HG02623 (cell line): Measurements from ENCODE around the gene TNIK.
"Not testable (repeated sequence)": the region's sequence is repeated elsewhere in the genome, so short reads cannot be mapped to it uniquely, and the experiment has no call there.

Experiments used
- ATAC-seq: cut with Tn5 transposase; IDR thresholded peaks from one replicate; pipeline ENCODE4 v1.9.1; 2021; ENCODE audit warnings: moderate library complexity; ENCODE audit not compliant: unreplicated experiment

The TNIK gene

DNA sequence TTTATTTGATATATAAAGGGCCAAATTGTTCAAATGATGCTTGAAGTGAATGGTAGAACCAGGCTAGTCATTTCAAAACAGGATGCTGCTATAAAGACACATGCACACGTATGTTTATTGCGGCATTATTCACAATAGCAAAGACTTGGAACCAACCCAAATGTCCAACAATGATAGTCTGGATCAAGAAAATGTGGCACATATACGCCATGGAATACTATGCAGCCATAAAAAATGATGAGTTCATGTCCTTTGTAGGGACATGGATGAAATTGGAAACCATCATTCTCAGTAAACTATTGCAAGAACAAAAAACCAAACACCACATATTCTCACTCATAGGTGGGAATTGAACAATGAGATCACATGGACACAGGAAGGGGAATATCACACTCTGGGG, 172.4 kb downstream of the TNIK start:
- ATAC-seq: not testable (repeated sequence)

DNA sequence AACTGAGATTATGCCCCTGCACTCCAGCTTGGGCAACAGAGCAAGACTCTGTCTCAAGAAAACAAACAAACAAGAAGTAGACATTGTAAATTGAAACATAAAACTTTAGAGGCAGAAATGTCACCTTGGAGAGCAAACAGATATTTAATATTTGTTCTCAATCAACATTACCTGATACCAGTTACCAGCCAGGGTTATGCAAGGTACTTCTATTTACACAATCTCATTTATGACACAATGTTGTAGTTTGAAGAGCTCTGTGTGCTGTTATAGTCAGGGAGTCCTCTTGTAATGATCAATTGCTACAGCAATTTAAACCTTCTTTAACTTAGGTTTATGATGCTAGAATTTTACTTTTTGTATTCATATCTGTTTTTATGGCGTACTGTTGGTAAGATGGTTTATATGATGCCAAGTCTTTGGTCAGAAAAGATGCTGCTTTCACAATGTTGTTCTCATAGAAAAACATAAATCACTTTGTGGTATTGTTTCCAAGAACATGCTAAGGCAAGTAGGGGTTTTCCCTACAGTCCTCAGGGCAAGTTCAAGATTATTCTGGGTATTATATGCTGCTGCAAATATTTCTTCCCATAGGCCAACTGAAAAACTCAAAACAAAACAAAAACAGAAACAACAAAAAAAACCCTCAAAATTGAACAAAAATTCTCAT, 173.5 kb downstream of the TNIK start:
- ATAC-seq: peak; percentile 36

DNA sequence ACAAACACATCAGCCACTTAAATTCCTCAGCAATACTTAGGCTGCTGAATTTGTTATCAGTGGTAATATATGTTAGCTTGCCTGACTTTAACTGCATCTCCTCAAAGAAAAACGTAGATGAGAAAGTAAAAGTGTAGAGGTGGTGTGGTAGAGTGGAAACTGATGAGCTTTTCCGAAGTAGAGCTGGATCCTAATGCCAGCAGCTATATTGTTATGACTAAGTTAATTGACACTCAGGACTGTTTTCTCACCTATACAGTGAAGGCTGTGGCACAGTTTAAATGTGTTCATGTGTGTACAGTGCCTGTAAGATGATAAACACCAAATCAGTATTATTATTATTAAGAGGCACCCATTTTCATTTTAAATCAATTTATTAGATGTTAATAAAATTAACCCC, 174.9 kb downstream of the TNIK start:
- peak; percentile 31 for ATAC-seq

DNA sequence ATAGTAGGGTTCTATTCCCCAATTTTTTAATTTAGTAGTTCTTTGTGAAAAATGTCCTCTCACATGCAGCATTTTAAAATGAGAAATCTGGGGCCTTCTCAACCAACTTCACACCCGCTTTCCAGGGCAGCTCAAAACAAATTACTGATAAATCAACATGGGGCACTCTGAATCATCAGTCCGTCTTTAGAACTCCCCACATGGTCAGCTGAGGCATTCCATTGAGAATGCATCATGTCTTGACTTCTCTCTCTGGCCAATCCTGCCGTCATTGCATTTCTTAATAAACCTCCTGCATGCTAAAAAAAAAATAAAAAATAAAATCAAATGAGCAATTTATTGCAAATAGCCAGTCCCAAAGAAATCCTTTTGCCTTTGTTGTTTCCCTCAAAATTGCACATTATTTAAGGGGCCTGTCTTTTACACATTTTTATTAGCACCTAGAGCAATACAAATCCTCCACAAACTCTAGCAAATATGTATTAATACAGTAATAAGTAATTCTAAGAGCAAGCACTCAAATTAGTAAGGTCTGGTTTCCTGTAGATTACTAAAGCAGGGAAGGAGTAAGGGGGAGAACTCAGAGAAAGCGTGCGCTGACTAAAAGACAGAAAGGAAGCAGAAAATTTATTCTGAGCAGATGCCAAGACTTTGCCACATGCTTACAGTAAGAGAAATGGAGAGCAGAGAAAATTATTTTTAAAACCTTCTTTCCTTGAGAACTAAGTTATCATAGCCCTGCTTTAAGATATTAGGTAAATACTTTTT, 175.7 kb downstream of the TNIK start:
- peak; percentile 38 for ATAC-seq

DNA sequence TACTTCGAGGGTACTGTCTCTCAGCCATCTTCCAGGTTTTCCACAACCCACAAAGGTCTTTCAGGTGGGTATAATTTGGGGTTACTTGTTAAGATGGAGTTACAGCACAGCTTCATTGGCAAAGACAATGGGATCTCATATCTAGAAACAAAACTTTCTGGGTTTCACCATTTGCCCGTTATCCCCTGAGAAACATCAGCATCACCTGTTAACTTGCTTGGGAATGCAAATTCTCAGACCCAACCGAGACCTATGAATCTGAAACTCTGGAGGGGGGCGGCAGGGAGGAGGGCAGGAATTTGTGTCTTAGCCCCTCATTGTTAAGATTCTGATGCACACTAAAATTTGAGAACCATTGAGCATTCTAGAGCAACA, 176.4 kb downstream of the TNIK start:
- ATAC-seq: no peak

DNA sequence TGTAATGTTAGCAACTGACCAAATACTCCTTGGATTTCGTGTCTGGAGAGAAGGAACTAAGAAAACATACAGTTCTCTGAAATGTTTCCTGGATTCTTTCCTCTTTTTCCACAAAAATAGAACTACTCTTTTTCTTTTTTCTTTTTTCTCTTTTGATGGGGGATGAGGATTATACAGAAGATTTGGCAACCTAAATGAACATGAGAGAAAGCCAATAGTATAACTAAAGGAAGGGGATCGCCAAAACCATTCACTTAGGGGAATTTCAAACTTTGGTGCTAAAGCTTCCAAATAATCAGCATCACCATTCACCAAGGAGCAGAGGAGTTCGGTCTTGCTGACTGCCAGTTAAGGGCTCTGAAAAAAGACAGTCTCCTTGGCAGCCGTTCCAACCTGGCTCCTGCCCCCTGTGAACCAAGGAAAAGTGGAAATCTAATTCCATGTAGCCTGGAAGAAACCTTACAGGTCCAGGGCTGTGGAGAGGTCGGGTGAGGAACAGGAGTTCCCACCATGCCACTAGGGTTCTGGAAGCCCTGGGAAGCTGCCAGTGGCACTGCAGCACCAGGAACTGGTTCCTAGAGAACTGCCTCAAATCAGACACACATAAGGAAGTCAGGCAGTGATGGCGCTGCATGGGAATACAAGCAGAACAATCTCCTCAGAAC, 176.9 kb downstream of the TNIK start:
- no peak for ATAC-seq

DNA sequence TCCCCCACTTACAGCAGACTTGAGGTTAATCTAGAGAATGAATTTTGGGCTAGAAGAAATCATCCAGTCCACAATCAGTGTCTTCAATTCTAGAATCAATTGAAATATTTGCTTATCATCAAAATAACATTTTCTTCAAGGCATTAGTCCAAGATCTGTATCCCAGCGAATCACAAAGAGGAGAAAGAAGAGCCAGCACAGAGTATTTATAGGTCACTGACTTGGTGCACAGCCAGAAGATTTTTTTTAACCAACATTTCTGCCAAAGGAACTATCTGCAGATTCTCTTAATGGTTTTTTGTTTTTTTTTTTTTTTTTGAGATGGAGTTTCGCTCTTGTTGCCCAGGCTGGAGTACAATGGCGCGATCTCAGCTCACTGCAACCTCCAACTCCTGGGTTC, 178.2 kb downstream of the TNIK start:
- ATAC-seq: no peak

DNA sequence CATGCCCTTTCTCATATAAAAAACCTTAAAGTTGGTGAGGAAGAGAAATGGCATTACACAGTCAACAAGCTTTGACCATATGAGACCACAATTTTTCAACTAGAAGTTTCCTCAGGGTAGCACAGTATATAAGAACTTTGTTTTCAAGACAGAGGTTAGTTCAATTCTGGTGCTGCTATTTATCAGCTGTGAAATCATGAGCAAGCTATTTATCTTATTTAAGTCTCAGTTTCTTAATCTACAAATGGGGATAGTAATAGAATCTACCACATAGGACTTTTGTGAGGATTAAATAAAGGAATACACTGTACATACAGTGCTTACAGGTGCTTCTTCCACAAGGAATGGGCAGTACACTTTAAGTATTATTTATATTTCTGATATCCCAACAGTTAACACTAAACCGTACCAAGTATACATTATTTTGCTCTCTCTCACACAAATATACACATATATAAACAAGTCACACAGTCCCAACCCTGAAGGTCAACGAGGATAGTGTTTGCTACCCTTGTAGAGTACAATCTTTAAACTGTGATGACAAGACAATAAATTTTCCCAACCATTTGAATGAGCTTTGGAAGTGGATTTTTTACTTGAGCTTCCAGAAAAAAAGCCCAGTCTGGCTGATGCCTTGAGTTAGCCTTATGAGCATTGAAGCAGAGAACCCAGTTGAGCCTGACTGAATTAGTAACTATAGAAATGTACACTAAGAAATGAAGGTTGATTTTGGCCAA, 178.8 kb downstream of the TNIK start:
- ATAC-seq: no peak

DNA sequence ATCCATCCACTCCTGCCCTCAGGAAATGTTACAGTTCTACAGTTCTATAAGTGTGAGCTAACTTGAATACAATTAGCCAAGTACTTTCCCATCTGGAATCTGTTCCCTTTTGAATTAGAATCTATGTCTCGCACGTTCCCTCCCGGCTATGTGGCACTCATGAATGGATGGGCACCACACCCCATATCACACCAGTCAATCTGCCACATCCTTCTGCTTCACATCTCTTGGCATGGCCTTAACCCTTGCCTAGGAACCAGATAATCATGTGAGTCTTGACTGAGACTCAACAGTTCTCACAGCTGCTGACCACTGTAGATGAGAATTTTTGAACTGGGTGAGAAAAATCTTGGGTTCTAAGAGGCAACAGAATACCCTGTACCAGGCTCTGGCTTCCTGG, 180.2 kb downstream of the TNIK start:
- ATAC-seq: no peak

DNA sequence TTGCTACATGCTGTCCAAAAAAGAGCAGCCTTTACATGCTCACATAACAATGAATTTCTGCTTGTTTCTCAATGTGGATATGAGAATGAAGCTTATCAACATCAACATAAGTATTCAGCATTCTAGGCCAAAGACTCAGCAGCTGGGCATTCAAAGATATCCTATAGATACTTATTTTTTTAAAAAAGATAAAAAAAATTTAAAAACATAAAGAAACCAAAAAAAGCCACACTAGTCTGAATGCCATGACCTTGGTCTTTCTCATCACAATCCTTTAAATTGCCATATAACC, 182.0 kb downstream of the TNIK start:
- no peak for ATAC-seq

DNA sequence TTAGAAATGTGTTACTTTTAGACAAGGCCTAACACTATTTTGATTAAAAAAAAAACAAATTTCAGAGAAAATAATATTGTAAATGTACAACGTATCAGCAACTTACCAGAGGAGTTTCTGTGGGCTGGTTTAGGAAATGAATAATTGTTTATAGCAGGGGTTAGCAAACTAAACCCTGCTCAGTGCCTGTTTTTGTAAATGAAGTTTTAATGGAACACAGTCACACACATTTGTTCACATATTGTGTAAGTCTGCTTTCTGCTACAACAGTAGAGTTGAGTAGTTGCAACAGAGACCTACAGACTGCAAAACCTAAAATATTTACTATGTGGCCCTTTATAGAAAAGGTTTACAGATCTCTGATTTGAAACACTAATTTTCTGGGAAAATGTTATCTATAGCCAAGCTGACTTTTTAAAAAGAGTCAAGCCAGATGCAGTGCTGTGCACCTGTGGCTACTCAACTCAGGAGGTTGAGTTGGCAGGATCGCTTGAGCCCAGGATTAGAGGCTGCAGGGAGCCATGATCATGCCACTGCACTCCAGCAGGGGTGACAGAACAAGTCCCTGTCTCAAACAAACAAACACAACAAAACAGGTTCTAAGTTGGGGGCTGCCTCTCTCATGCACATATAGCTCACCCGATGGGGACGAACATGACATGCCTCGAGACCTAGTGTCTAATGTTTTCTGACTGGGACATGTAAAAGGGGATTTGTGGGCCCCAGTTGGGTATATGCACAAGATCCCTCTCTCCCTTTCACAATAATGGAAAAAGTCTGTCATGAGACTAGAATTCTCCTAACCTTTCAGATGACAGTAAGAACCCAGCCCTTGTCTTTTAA, 182.5 kb downstream of the TNIK start:
- no peak for ATAC-seq

DNA sequence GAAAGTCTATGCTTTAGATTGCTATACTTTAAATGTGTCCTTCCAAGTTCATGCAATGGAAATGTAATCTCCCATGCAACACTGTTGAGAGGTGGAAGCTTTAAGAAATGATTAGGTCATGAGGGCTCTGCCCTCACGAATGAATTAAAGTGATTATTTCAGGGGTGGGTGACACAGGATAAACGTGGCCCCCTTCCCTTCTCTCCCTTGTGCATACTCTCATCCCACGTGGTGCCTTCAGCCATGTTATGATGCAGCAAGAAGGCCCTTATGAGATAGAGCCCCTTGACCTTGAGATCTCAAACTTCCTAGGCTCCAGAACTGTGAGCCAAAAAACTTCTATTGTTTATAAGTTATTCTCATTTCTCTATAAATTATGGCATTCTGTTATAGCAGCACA, 183.3 kb downstream of the TNIK start:
- no peak for ATAC-seq

DNA sequence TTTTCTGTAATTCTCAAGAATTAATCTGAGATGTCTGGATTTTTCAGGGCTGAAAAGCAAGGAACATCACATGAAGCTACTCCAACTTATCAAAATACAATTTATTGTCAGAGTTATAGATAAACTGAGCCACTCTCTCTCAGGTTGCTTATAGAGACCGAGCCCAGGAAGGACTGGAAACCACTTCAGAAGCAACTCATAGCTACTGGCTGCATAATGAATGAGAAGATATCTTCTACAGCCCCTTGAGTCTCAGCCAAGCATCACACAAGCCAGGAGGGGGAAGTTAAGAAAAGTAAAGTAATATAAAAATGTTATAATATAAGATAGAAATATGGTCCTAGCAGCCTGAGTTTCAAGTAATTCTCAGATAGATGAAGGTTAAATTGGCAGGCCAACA, 186.0 kb downstream of the TNIK start:
- no peak for ATAC-seq

DNA sequence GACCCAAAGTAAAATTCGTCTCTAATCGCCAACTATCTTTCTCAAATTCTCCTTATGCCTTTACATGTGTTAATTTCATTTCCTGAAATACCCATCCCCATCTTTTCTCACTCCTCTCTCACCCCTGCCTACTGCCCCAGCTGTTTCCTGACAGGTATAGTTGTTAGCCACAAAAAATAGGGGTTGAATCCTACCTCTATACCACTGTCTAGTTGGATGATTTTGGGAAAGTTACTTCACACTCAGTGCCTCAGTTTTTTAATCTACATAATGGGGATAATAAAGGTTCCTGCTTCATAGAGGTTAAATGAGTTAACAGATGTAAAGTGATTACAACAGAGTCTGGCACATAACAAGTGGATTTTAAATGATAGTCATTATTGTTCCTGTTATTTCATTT, 189.7 kb downstream of the TNIK start:
- no peak for ATAC-seq

DNA sequence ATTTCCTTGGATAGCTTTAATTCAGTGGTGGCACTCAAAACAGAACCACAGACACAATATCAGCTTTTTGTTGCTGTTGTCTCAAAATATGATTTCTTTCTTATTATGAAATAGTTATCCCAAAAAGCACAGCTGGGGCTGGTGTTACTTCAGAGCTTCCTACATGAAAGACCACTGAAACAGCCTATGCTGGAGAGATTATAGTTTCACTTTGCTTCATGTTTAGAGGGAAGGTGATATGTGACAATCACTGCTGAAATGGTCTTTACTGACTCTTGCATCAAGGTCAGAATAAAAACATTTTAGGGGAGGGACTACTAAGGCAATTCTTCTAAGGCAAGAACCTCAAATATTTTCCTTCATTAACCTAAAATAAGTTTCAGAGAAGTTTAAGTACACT, 190.7 kb downstream of the TNIK start:
- ATAC-seq: no peak

DNA sequence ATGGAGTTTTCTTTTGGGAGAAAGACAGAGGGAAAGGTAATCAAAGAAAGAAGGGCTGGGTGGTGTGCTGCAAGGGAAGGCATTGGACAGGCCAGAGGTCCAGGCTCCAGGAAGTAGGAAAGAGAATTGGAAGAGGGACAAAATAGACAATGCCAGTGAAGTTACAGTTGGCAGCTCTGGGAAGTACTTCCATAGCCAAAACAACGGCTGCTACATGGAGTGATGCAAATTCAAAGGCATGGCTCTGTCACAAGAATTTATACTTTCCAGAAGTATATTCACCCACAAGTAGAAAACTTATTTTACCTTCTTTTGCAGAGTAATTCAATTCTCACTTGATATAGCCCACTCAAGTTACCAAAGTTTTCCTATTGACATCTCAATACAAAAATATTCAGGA, 191.5 kb downstream of the TNIK start:
- no peak for ATAC-seq

DNA sequence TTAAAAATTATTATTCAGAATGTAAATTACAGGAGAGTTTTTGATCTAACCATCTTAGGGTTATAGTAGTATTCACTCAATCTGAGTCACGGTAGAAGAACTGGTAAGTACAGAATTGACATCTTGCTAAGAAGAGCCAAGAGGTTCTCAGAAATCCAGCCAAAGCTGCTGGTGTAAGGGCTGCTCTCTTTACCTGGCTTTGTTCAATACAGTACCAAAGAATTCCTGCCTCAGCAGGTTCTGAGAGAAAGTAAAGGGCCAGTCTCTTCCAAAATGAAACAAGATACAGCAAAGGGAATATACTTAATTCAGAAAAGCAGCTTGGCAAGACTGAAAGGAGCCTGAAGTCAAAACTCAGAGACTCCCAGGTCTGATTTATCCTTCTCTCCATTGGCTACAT, 193.1 kb downstream of the TNIK start:
- no peak for ATAC-seq

DNA sequence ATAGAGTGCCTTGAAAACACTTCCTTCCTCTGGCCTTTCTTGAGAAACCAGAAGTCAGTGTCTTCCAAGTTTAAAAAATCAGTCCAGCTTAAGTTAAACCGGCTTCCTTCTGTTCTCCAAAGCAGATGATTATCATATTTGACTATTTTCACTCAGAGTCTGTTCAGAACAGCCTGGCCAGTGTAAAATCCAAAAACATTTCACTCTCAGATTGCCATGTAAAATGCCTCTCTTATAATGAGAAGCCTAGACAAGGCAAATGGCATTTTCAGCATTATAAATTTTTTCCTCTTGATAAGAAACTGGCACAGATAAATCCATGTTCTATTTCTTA, 193.5 kb downstream of the TNIK start:
- no peak for ATAC-seq

DNA sequence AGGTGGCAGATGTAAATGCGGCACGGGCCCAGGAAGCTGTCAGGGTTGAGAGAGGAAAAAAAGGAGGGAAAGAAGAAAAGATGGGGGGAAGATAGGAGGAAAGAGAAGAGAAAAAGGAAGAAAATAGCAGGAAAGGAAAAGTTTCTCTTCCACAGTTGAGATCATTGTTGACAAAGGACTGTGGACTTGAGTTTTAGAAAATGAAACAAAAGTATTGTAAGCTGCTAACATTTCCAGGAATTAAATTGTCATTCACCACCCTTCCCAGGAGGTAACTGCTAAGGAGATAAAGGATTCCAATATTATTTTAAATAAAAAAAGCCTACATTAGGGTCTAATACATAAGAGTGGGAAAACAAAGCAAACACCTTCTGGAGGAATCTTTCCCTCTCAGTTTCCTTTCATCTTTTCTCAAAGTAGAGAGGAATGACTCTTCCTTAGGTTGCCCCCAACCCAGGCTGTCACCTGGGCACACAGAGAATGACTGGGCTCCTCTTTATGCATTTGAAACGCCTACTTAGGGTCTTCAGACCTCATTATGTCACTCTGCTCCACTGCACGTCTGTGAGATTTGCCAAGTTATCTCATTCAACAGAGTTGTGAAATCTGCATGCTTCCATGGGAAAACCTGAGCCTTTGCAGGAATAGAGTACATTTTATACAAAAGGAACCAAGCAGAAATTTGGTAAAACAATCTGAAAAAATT, 194.0 kb downstream of the TNIK start:
- no peak for ATAC-seq

DNA sequence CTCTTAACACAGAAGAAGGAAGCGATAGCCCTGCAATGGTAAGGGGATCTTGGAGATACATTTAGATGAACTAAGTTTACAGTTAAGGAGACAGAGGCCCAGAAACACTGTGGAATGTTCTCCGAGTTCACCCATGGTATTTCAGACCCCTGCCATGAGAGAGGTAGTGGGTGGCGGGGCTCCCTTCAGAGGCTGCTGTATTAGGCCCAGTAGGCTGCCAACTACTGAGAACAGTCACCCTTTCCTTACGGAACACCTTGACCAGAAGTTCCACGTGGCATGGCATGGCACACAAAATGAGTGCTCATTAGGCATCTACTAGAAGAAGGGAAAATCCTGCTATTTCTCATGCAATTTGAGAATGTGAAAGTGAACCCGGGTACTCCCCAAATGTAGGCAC, 195.4 kb downstream of the TNIK start:
- ATAC-seq: no peak
